Measurements from ENCODE around the gene SGCA.

SGCA gene

GRCh38 chr17:50170662-50171370 lies 5.0 kb downstream of the SGCA start:
- Histone ChIP-seq H3K36me3 (ENCODE audit: insufficient read depth, low read length) (no peaks in the 10 kb centered on the region), H3K4me2 (ENCODE audit: low read length) (no peak overlapping the region), H3K27me3 (ENCODE audit: insufficient read depth, low read length) (no peaks in the 10 kb centered on the region; the same call in 1 of the 2 replicates), H2AFZ (ENCODE audit: low read length) (no peak overlapping the region), H3K27ac (ENCODE audit: low read depth, low read length, poor library complexity, severe bottlenecking) (no peak overlapping the region), H3K9me3 (ENCODE audit: low read length) (no peaks in the 10 kb centered on the region), H3K9ac (ENCODE audit: low read length) (no peak overlapping the region), H3K4me3 (ENCODE audit: low read depth, low read length, poor library complexity, severe bottlenecking) (no peak overlapping the region), H3F3A (ENCODE audit: insufficient read depth, low read length) (no peaks in the 10 kb centered on the region), H4K20me1 (ENCODE audit: insufficient read depth, low read length) (no peaks in the 10 kb centered on the region), H3K9me2 (ENCODE audit: low read depth, low read length) (no peaks in the 10 kb centered on the region), H3K4me1 (ENCODE audit: insufficient read depth, low read length, severe bottlenecking) (peaks cover 8% of the 10 kb centered on the region), H3K79me2 (ENCODE audit: insufficient read depth, low read length) (no peaks in the 10 kb centered on the region)
- TF ChIP-seq CTCF (IDR thresholded peaks at IDR 0.05; ENCODE audit: low read length) (no peak), EZH2 (IDR thresholded peaks at IDR 0.05; ENCODE audit: borderline replicate concordance, low read length) (no peak)

GRCh38 chr17:50171371-50172071 lies 5.7 kb downstream of the SGCA start:
- Histone ChIP-seq H3K36me3 (ENCODE audit: insufficient read depth, low read length) (no peaks in the 10 kb centered on the region), H3K27ac (ENCODE audit: low read depth, low read length, poor library complexity, severe bottlenecking) (no peak overlapping the region), H3K4me3 (ENCODE audit: low read depth, low read length, poor library complexity, severe bottlenecking) (no peak overlapping the region), H3F3A (ENCODE audit: insufficient read depth, low read length) (no peaks in the 10 kb centered on the region), H4K20me1 (ENCODE audit: insufficient read depth, low read length) (no peaks in the 10 kb centered on the region), H3K4me2 (ENCODE audit: low read length) (no peak overlapping the region), H3K4me1 (ENCODE audit: insufficient read depth, low read length, severe bottlenecking) (peaks cover 8% of the 10 kb centered on the region), H3K27me3 (ENCODE audit: insufficient read depth, low read length) (no peaks in the 10 kb centered on the region; the same call in 1 of the 2 replicates), H3K9ac (ENCODE audit: low read length) (no peak overlapping the region), H3K9me2 (ENCODE audit: low read depth, low read length) (no peaks in the 10 kb centered on the region), H3K79me2 (ENCODE audit: insufficient read depth, low read length) (no peaks in the 10 kb centered on the region), H2AFZ (ENCODE audit: low read length) (no peak overlapping the region), H3K9me3 (ENCODE audit: low read length) (no peaks in the 10 kb centered on the region)
- TF ChIP-seq EZH2 (IDR thresholded peaks at IDR 0.05; ENCODE audit: borderline replicate concordance, low read length) (no peak), CTCF (IDR thresholded peaks at IDR 0.05; ENCODE audit: low read length) (no peak)

GRCh38 chr17:50172130-50172529 lies 6.3 kb downstream of the SGCA start:
- no peaks in the 10 kb centered on the region for H3F3A ChIP-seq (ENCODE audit: insufficient read depth, low read length)
- no peaks in the 10 kb centered on the region for H4K20me1 ChIP-seq (ENCODE audit: insufficient read depth, low read length)
- H3K9ac ChIP-seq (ENCODE audit: low read length) = no peak overlapping the region
- no peak overlapping the region for H3K4me2 ChIP-seq (ENCODE audit: low read length)
- no peaks in the 10 kb centered on the region; the same call in 1 of the 2 replicates for H3K27me3 ChIP-seq (ENCODE audit: insufficient read depth, low read length)
- no peak for TF ChIP-seq EZH2 (IDR thresholded peaks at IDR 0.05; ENCODE audit: borderline replicate concordance, low read length)
- no peak for TF ChIP-seq CTCF (IDR thresholded peaks at IDR 0.05; ENCODE audit: low read length)
- no peaks in the 10 kb centered on the region for H3K9me2 ChIP-seq (ENCODE audit: low read depth, low read length)
- H3K79me2 ChIP-seq (ENCODE audit: insufficient read depth, low read length) = no peaks in the 10 kb centered on the region
- H3K36me3 ChIP-seq (ENCODE audit: insufficient read depth, low read length) = no peaks in the 10 kb centered on the region
- no peaks in the 10 kb centered on the region for H3K9me3 ChIP-seq (ENCODE audit: low read length)
- no peak overlapping the region for H2AFZ ChIP-seq (ENCODE audit: low read length)
- H3K27ac ChIP-seq (ENCODE audit: low read depth, low read length, poor library complexity, severe bottlenecking) = no peak overlapping the region
- H3K4me1 ChIP-seq (ENCODE audit: insufficient read depth, low read length, severe bottlenecking) = peaks cover 8% of the 10 kb centered on the region
- H3K4me3 ChIP-seq (ENCODE audit: low read depth, low read length, poor library complexity, severe bottlenecking) = no peak overlapping the region
